Measurements from ENCODE around the gene AATF.

Gene AATF

DNA sequence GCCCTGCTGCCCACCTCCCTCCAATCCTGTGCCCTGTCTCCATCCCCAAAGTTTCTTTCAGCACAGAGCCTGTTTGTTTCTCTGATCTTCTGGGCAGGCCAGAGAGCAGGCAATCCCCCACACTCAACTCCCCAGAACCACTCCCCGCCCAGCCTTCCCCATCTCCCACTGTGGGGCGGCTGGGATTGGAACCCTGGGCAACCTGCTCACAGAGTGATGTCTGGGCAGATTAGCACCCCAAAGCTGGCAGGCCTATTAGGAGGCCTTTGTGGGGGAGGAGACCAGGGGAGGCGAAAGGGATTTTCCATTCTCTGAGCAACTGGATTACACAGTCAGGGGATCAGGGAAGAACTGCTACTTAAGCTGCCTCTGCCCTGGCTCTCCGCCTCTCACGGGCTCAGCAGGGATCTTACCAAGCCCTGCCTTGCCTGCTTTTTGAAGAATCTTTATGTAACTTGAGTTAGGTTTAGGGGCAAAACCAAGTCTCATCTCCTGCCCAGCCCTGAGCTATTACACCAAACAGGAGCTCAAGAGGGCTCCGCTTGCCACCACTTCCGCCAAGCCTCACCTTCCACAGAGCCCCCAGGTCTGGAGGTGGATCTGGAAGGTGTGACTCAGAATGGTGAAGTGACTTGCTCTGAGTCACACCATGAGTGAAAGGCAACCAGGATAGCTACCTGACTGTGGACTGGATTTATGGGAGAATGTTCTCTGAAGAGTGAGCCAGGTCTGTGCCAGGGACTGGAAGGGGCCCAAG lies 27.5 kb upstream of the AATF start:
- H3K4me1 ChIP-seq (ENCODE audit: insufficient read depth, low read length), result peaks cover 9% of the 10 kb centered on the region
- no peaks in the 10 kb centered on the region for H3K36me3 ChIP-seq (ENCODE audit: insufficient read depth, low read length)
- no peaks in the 10 kb centered on the region for H3K9me3 ChIP-seq (ENCODE audit: low read length)
- no peak overlapping the region for H3K4me3 ChIP-seq (ENCODE audit: low read length)
- peaks cover 59% of the 10 kb centered on the region for H3K27me3 ChIP-seq (ENCODE audit: insufficient read depth, low read length)
- no peak overlapping the region for H2AFZ ChIP-seq (ENCODE audit: low read depth, low read length)

GRCh38 chr17:36922175-36922574 lies 26.6 kb upstream of the AATF start:
- Histone ChIP-seq H3K27me3 (ENCODE audit: insufficient read depth, low read length) (peaks cover 62% of the 10 kb centered on the region), H3K4me1 (ENCODE audit: insufficient read depth, low read length) (peaks cover 9% of the 10 kb centered on the region), H3K36me3 (ENCODE audit: insufficient read depth, low read length) (no peaks in the 10 kb centered on the region), H3K9me3 (ENCODE audit: low read length) (no peaks in the 10 kb centered on the region), H2AFZ (ENCODE audit: low read depth, low read length) (no peak overlapping the region), H3K4me3 (ENCODE audit: low read length) (no peak overlapping the region)

GRCh38 chr17:36923814-36924221 lies 24.9 kb upstream of the AATF start:
- Histone ChIP-seq H2AFZ (ENCODE audit: low read depth, low read length) (no peak overlapping the region), H3K9me3 (ENCODE audit: low read length) (no peaks in the 10 kb centered on the region), H3K36me3 (ENCODE audit: insufficient read depth, low read length) (no peaks in the 10 kb centered on the region), H3K4me3 (ENCODE audit: low read length) (no peak overlapping the region), H3K4me1 (ENCODE audit: insufficient read depth, low read length) (peaks cover 9% of the 10 kb centered on the region), H3K27me3 (ENCODE audit: insufficient read depth, low read length) (peaks cover 77% of the 10 kb centered on the region)

- H3K9me3 ChIP-seq (ENCODE audit: low read length), result no peaks in the 10 kb centered on the region
- peaks cover 85% of the 10 kb centered on the region for H3K27me3 ChIP-seq (ENCODE audit: insufficient read depth, low read length)
- no peaks in the 10 kb centered on the region for H3K36me3 ChIP-seq (ENCODE audit: insufficient read depth, low read length)
- H3K4me1 ChIP-seq (ENCODE audit: insufficient read depth, low read length), result peaks cover 4% of the 10 kb centered on the region
- H2AFZ ChIP-seq (ENCODE audit: low read depth, low read length), result no peak overlapping the region
- no peak overlapping the region for H3K4me3 ChIP-seq (ENCODE audit: low read length)
Observed at GRCh38 chr17:36926226-36926625, 22.5 kb upstream of the AATF start.

GRCh38 chr17:36926701-36927100 lies 22.1 kb upstream of the AATF start:
- no peak overlapping the region for H2AFZ ChIP-seq (ENCODE audit: low read depth, low read length)
- H3K9me3 ChIP-seq (ENCODE audit: low read length), result no peaks in the 10 kb centered on the region
- no peak overlapping the region for H3K4me3 ChIP-seq (ENCODE audit: low read length)
- H3K4me1 ChIP-seq (ENCODE audit: insufficient read depth, low read length), result peaks cover 3% of the 10 kb centered on the region
- H3K27me3 ChIP-seq (ENCODE audit: insufficient read depth, low read length), result peaks cover 85% of the 10 kb centered on the region
- no peaks in the 10 kb centered on the region for H3K36me3 ChIP-seq (ENCODE audit: insufficient read depth, low read length)

DNA sequence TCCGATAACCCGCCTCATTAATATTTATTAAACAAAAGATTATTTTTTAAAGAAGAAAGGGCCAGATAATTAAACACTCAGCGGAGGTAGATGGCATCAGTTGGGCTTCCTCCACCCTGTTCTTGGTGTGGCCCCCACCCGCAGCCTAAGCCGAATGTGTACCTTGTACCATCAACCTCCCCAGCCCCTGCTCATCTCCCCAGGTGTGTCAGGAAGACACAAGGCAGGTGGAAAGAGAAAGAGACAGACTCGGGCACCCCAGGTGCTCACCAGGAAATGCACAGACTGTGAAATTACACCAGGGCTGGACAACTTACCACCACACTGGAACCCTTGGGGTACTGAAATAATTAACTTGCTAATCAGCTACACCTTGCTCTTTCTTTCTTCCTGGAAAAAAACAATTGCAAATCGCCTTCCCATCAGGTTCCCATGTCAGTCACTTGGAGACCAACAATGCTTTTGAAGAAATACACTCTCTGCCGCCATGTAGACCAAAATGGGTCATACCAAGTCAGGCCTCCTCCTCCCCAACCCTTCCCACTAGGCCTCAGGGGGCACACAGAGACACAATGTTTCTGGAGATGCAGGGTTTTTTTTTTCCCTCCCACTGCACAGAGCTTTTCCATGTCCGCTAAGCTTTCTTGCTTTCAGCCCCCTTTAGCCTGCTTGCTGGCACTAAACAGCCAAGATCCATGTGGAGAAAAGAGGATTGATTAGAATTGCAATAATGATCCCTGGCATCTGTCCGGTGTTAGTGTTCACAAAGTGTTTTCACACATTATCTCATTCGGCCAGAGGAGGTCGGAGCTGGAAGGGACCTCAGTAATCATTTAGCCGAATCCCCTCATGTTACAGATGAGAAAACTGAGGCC lies 20.0 kb upstream of the AATF start:
- H3K36me3 ChIP-seq (ENCODE audit: insufficient read depth, low read length), result no peaks in the 10 kb centered on the region
- H3K9me3 ChIP-seq (ENCODE audit: low read length), result no peaks in the 10 kb centered on the region
- peaks cover 12% of the 10 kb centered on the region for H3K4me1 ChIP-seq (ENCODE audit: insufficient read depth, low read length)
- no peak overlapping the region for H2AFZ ChIP-seq (ENCODE audit: low read depth, low read length)
- H3K27me3 ChIP-seq (ENCODE audit: insufficient read depth, low read length), result peaks cover 87% of the 10 kb centered on the region
- H3K4me3 ChIP-seq (ENCODE audit: low read length), result no peak overlapping the region

DNA sequence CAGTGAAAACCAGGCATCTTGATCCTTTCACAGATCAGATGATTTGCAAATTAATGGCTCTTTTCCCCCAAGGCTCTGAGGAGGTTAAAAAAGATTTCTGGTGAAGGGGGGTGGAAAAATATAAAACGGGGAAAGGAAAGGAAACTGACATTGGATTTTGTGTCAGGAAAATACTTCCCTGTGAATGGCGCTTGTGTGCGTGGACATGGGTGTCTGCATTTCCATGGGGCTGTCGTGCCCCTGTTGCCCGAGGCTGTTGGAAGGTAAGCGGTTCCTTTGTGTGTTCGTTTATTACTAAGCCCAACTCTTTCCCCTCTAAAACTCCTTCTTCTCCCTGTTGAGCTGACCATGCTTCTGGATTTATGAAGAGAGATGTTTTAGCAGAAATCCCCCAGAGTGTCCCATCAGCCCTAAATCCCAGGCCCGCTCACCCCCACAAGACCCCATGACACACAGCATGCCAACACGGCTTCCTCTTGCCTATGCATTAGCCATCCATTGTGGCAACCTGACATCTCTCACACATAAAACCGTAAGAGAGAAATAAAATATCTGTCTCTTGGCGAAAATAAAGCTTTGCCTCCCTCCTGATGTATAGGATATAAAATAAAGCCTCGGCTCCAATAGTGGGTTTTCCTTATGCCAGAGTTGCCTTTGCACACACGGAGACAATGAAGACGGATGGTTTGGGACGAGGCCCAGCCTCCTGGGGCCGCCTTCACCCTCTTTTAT lies 18.7 kb upstream of the AATF start:
- no peak overlapping the region for H3K4me3 ChIP-seq (ENCODE audit: low read length)
- no peaks in the 10 kb centered on the region for H3K9me3 ChIP-seq (ENCODE audit: low read length)
- peaks cover 25% of the 10 kb centered on the region for H3K4me1 ChIP-seq (ENCODE audit: insufficient read depth, low read length)
- H3K27me3 ChIP-seq (ENCODE audit: insufficient read depth, low read length), result peaks cover 94% of the 10 kb centered on the region
- no peak overlapping the region for H2AFZ ChIP-seq (ENCODE audit: low read depth, low read length)
- no peaks in the 10 kb centered on the region for H3K36me3 ChIP-seq (ENCODE audit: insufficient read depth, low read length)

DNA sequence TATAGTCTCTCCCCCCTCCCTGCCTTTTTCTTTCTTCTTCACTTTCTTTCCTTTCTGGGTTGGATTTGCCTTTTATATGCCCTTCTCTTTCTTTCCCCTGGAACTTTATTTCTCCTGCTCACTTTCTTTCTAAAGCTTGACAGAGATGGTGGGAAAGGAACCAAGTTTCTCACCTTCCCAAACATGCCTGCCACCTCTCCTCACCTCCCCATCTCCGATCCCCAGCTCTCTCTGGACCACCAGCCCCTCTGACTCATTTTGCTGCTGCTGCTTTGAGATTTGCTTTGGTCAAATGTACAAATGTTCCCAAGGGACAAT lies 18.2 kb upstream of the AATF start:
- Histone ChIP-seq H2AFZ (ENCODE audit: low read depth, low read length) (no peak overlapping the region), H3K4me3 (ENCODE audit: low read length) (no peak overlapping the region), H3K4me1 (ENCODE audit: insufficient read depth, low read length) (peaks cover 29% of the 10 kb centered on the region), H3K36me3 (ENCODE audit: insufficient read depth, low read length) (no peaks in the 10 kb centered on the region), H3K27me3 (ENCODE audit: insufficient read depth, low read length) (peaks cover 95% of the 10 kb centered on the region), H3K9me3 (ENCODE audit: low read length) (no peaks in the 10 kb centered on the region)

- no peaks in the 10 kb centered on the region for H3K9me3 ChIP-seq (ENCODE audit: low read length)
- peaks cover 95% of the 10 kb centered on the region for H3K27me3 ChIP-seq (ENCODE audit: insufficient read depth, low read length)
- no peak overlapping the region for H2AFZ ChIP-seq (ENCODE audit: low read depth, low read length)
- H3K4me3 ChIP-seq (ENCODE audit: low read length), result no peak overlapping the region
- peaks cover 36% of the 10 kb centered on the region for H3K4me1 ChIP-seq (ENCODE audit: insufficient read depth, low read length)
- no peaks in the 10 kb centered on the region for H3K36me3 ChIP-seq (ENCODE audit: insufficient read depth, low read length)
Observed at GRCh38 chr17:36931096-36931696, 17.6 kb upstream of the AATF start.

DNA sequence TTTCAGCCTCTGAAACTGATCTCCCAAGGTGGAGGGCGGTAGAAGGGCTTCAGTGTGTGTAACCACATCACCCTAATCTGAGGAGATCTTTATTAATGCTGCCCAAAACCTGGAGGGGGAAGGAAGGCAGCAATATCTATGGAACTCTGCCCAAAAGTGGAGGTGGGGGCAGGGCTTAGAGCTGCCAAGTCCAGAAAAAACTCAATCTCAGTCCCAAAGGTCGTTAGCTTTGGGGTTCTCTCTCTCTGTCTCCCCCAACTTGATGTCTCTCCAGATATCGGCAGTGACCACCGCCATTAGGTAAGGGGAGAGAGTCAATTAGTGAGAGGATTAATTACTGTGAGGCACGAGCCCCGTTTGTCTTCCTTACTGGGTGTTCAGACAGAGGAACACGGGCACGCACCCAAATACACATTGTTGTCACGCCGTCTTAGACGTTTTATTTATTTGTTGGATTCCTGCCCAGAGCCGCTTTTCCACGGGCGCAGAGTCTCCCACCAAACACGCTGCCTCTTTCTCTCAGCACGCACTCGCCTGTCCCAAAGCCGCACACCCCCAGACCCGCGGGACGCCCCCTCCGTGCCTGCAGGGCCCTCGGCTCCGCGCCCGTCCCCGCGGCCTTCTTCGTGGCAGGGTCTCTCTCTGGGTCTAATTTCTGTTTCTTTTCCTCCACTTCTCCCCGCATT lies 16.9 kb upstream of the AATF start:
- Histone ChIP-seq H2AFZ (ENCODE audit: low read depth, low read length) (no peak overlapping the region), H3K9me3 (ENCODE audit: low read length) (no peaks in the 10 kb centered on the region), H3K27me3 (ENCODE audit: insufficient read depth, low read length) (peaks cover 96% of the 10 kb centered on the region), H3K4me1 (ENCODE audit: insufficient read depth, low read length) (peaks cover 41% of the 10 kb centered on the region), H3K36me3 (ENCODE audit: insufficient read depth, low read length) (no peaks in the 10 kb centered on the region), H3K4me3 (ENCODE audit: low read length) (no peak overlapping the region)

GRCh38 chr17:36932383-36932693 lies 16.4 kb upstream of the AATF start:
- no peak overlapping the region for H2AFZ ChIP-seq (ENCODE audit: low read depth, low read length)
- H3K36me3 ChIP-seq (ENCODE audit: insufficient read depth, low read length), result no peaks in the 10 kb centered on the region
- peaks cover 96% of the 10 kb centered on the region for H3K27me3 ChIP-seq (ENCODE audit: insufficient read depth, low read length)
- peaks cover 46% of the 10 kb centered on the region for H3K4me1 ChIP-seq (ENCODE audit: insufficient read depth, low read length)
- H3K9me3 ChIP-seq (ENCODE audit: low read length), result no peaks in the 10 kb centered on the region
- no peak overlapping the region for H3K4me3 ChIP-seq (ENCODE audit: low read length)

GRCh38 chr17:36932694-36933511 lies 15.9 kb upstream of the AATF start:
- Histone ChIP-seq H3K4me3 (ENCODE audit: low read length) (no peak overlapping the region), H3K27me3 (ENCODE audit: insufficient read depth, low read length) (peaks cover 96% of the 10 kb centered on the region), H2AFZ (ENCODE audit: low read depth, low read length) (no peak overlapping the region), H3K36me3 (ENCODE audit: insufficient read depth, low read length) (no peaks in the 10 kb centered on the region), H3K9me3 (ENCODE audit: low read length) (no peaks in the 10 kb centered on the region), H3K4me1 (ENCODE audit: insufficient read depth, low read length) (peaks cover 51% of the 10 kb centered on the region)
